Measurements from ENCODE around the gene TCF15. TPM values are rescaled to one million over a fixed set of nuclear protein-coding genes. Genes with fewer than 3 reads are reported as not detected.

Gene TCF15
- total and polyA plus RNA-seq, 2 of the 13 experiments (the other 11 are each of a cell fraction or from before 2014, with no cell fraction given): not detected

GRCh38 chr20:653110-653589 is 43.0 kb upstream of the TCF15 start, which contains the start of gene SRXN1 (continued):
- TF ChIP-seq, protein P1, sequence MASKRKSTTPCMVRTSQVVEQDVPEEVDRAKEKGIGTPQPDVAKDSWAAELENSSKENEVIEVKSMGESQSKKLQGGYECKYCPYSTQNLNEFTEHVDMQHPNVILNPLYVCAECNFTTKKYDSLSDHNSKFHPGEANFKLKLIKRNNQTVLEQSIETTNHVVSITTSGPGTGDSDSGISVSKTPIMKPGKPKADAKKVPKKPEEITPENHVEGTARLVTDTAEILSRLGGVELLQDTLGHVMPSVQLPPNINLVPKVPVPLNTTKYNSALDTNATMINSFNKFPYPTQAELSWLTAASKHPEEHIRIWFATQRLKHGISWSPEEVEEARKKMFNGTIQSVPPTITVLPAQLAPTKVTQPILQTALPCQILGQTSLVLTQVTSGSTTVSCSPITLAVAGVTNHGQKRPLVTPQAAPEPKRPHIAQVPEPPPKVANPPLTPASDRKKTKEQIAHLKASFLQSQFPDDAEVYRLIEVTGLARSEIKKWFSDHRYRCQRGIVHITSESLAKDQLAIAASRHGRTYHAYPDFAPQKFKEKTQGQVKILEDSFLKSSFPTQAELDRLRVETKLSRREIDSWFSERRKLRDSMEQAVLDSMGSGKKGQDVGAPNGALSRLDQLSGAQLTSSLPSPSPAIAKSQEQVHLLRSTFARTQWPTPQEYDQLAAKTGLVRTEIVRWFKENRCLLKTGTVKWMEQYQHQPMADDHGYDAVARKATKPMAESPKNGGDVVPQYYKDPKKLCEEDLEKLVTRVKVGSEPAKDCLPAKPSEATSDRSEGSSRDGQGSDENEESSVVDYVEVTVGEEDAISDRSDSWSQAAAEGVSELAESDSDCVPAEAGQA (IDR thresholded peaks at IDR 0.05; ENCODE audit: low read depth): peak; percentile 64; the same call in 1 of the 2 replicates
- TF ChIP-seq, protein P1 (CRISPR knock-in tag; IDR thresholded peaks at IDR 0.05; ENCODE audit: borderline replicate concordance): peak; percentile 78
- TF ChIP-seq SMAD1 (CRISPR knock-in tag; IDR thresholded peaks at IDR 0.05; ENCODE audit: borderline replicate concordance, low read depth) (peak; percentile 74; the same call in 1 of the 2 replicates), ZSCAN21 (CRISPR knock-in tag; IDR thresholded peaks at IDR 0.05; ENCODE audit: borderline replicate concordance) (peak; percentile 85), MEIS2 (CRISPR knock-in tag; IDR thresholded peaks at IDR 0.05) (peak; percentile 79), ZNF530 (CRISPR knock-in tag; IDR thresholded peaks at IDR 0.05; ENCODE audit: low read depth) (no peak), ZNF34 (CRISPR knock-in tag; IDR thresholded peaks at IDR 0.05; ENCODE audit: borderline replicate concordance) (0 out of 2 replicates have a peak, but pooled peaks have one; percentile 77), RBM22 (optimal IDR thresholded peaks at IDR 0.05; ENCODE audit: low read length) (no peak), CC2D1A (CRISPR knock-in tag; IDR thresholded peaks at IDR 0.05) (0 out of 2 replicates have a peak, but pooled peaks have one; percentile 21), SETDB1 (CRISPR knock-in tag; IDR thresholded peaks at IDR 0.05; ENCODE audit: borderline replicate concordance) (no peak), ZNF431 (CRISPR knock-in tag; IDR thresholded peaks at IDR 0.05; ENCODE audit: borderline replicate concordance, low read depth) (peak; percentile 19; the same call in 1 of the 2 replicates), RBM39 (IDR thresholded peaks at IDR 0.05; ENCODE audit: low read depth, low read length, poor library complexity, severe bottlenecking) (no peak), ZNF776 (CRISPR knock-in tag; IDR thresholded peaks at IDR 0.05) (peak; percentile 91), ZNF720 (CRISPR knock-in tag; IDR thresholded peaks at IDR 0.05) (no peak), ZNF629 (CRISPR knock-in tag; conservative IDR thresholded peaks at IDR 0.05) (no peak), ISL2 (CRISPR knock-in tag; IDR thresholded peaks at IDR 0.05) (no peak)
- TF ChIP-seq, protein P2, sequence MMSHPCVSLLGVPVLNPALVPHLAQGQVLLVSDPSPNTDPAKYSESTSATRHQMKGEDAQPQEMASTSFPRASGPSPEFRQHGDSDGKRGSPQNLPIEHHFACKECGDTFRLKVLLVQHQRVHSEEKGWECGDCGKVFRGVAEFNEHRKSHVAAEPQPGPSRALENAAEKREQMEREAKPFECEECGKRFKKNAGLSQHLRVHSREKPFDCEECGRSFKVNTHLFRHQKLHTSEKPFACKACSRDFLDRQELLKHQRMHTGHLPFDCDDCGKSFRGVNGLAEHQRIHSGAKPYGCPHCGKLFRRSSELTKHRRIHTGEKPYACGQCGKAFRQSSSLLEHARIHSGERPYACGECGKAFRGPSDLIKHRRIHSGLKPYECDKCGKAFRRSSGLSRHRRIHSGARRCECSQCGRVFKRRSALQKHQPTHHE (CRISPR knock-in tag; IDR thresholded peaks at IDR 0.05; ENCODE audit: borderline replicate concordance): peak; percentile 70; the same call in 1 of the 2 replicates

Measured in HepG2 (cell line).